Adrenal gland (tissue), 12 donors: ENCODE data around the gene GANC. TPM values are rescaled to one million over a fixed set of nuclear protein-coding genes. Genes with fewer than 3 reads are reported as not detected.
"Not testable (repeated sequence)": the region's sequence is repeated elsewhere in the genome, so short reads cannot be mapped to it uniquely, and the experiment has no call there.

Source experiments
- DNase-seq, 7 donors: peaks; one replicate each; pipeline ENCODE4 v3.0.0-alpha.2; 2019 to 2020
- H3K27ac ChIP-seq, 5 donors: fragments of 200-600 bp; sonication (generic) in 4 of 5; 1 replicate in 3 of 5; 2 replicates in 2 of 5; pipeline versions ENCODE4 v1.5.1 to v1.8.0; 2016 to 2020; ENCODE audit warnings: mild to moderate bottlenecking in 1 of 5
- H3K27me3 ChIP-seq: fragments of 200-600 bp; 2 replicates; pipeline ENCODE4 v1.8.0; 2021
- H3K36me3 ChIP-seq, 2 donors: fragments of 200-600 bp; replicated peaks in 1 of 2; 1 replicate in 1 of 2; 2 replicates in 1 of 2; pipeline versions ENCODE4 v1.5.1 to v1.8.0; 2018 to 2022
- H3K4me1 ChIP-seq, 2 donors: fragments of 200-600 bp; replicated peaks in 1 of 2; 1 replicate in 1 of 2; 2 replicates in 1 of 2; pipeline versions ENCODE4 v1.5.1 to v1.8.0; 2018 to 2021
- H3K4me3 ChIP-seq, 4 donors: fragments of 200-600 bp; sonication (generic) in 3 of 4; one replicate each; pipeline ENCODE4 v1.5.1; 2016 to 2018
- H3K9me3 ChIP-seq, 3 donors: fragments of 200-600 bp; sonication (generic) in 1 of 3; replicated peaks in 1 of 3; 1 replicate in 2 of 3; 2 replicates in 1 of 3; pipeline versions ENCODE4 v1.5.1 to v1.8.0; 2016 to 2021
- CTCF ChIP-seq, 6 experiments: fragments of 450-650 bp in 4 of 6; fragments of 200-600 bp in 2 of 6; sonication (generic) in 1 of 6; IDR thresholded peaks; 1 replicate in 5 of 6; 2 replicates in 1 of 6; pipeline versions ENCODE4 v1.5.1 to v1.8.0; 2016 to 2021; ENCODE audit warnings: antibody characterized with exemption in 6 of 6, mild to moderate bottlenecking in 2 of 6, moderate library complexity in 1 of 6
- POLR2A ChIP-seq, 2 donors: fragments of 450-650 bp; IDR thresholded peaks; one replicate each; pipeline ENCODE4 v1.6.1; 2017; ENCODE audit warnings: antibody characterized with exemption in 2 of 2, mild to moderate bottlenecking in 2 of 2, moderate library complexity in 1 of 2
- WGBS, 4 donors: extraction: QIAGEN DNeasy Blood & Tissue Kit in 2 of 4; methylation state at CpG; one replicate each; pipeline versions ENCODE4 v1.1.5 to v1.1.7; 2013 to 2017; 5-methylcytosine and 5-hydroxymethylcytosine counted together
- intact Hi-C, 2 donors: fragments of 100-400 bp; cut with DNase I; formaldehyde crosslinking; loops; one replicate each; pipeline versions ENCODE4 v1.14.1 to v1.15.0; 2022 to 2023
- polyA plus RNA-seq, 3 donors: library from polyadenylated mRNA; stranded (reverse); fragments of 200-250 nt in 2 of 3; fragments of 350-450 nt in 1 of 3; fragmentation: Illumina TruSeq in 1 of 3; extraction: RNeasy Lipid Tissue Mini Kit (QIAGEN cat#74804) in 1 of 3; gene quantifications; one replicate each; pipeline ENCODE4 v1.2.3, GENCODE V29; 2013 to 2014
- total RNA-seq, 9 donors: library from RNA; depleted of rRNA in 4 of 9; stranded (reverse); fragments of >200 nt in 4 of 9; fragments of 120-200 nt in 1 of 9; fragmentation: NEBNext Ultra II Directional in 1 of 9; extraction: Animal tissue kit (Norgen Biotek cat#: 25700) in 1 of 9; gene quantifications; one replicate each; pipeline versions ENCODE4 v1.1.0 to v1.2.4, GENCODE V29; 2013 to 2023
- donor health status: healthy with polysubstance abuse.
- donor health status: Bipolar disorder and iron deficiency.
- donor health status: DM: yes; HTN: yes; CAD: no.
- donor health status: DM: no; HTN: no; CAD: no.
- donor health status: DM: no; HTN: no; CAD: no.
- donor health status: DM: yes; HTN: yes; CAD: no.

The GANC gene
- total and polyA plus RNA-seq, 12 donors: 8.5 to 37.2 (median 18.5) TPM

GRCh38 chr15:42335074-42335473, 62.1 kb downstream of the GANC start:
- Histone ChIP-seq H3K4me1 (no peaks in the 10 kb centered on the region), H3K27me3 (no peaks in the 10 kb centered on the region), H3K27ac (no peak overlapping the region), H3K4me3 (no peak overlapping the region), H3K9me3 (peaks cover 0 to 9% (median 0%) of the 10 kb centered on the region in 3 donors), H3K36me3 (no peaks in the 10 kb centered on the region)
- DNase-seq: no peak
- intact Hi-C loops: no loop called here
- TF ChIP-seq CTCF (IDR thresholded peaks at IDR 0.05): no peak
- TF ChIP-seq POLR2A (IDR thresholded peaks at IDR 0.05): no peak
- 91 to 100% (median 97%) methylated on average over 2 of the region's 2 CpGs for WGBS, 4 donors

- H3K27ac ChIP-seq, intact Hi-C loops, H3K4me1 ChIP-seq, DNase-seq, H3K36me3 ChIP-seq, H3K9me3 ChIP-seq, H3K27me3 ChIP-seq, H3K4me3 ChIP-seq: not testable (repeated sequence)
- WGBS, 4 donors: 93 to 96% (median 94%) methylated on average over 1 of the region's 1 CpG
These were observed 63.6 kb downstream of the GANC start for GRCh38 chr15:42336650-42337049.

GRCh38 chr15:42337104-42337503, 64.1 kb downstream of the GANC start:
- WGBS, 4 donors: 97 to 100% (median 99%) methylated on average over 3 of the region's 3 CpGs
- not testable (repeated sequence) for H3K36me3 ChIP-seq

GRCh38 chr15:42338500-42338899, 65.5 kb downstream of the GANC start:
- peaks cover 0 to 9% (median 0%) of the 10 kb centered on the region in 3 donors for H3K9me3 ChIP-seq
- intact Hi-C loops: no loop called here
- H3K27me3 ChIP-seq: no peaks in the 10 kb centered on the region
- H3K36me3 ChIP-seq: peaks cover 0 to 9% of the 10 kb centered on the region in 2 donors
- H3K27ac ChIP-seq: no peak overlapping the region
- WGBS, 4 donors: 51 to 64% (median 62%) methylated on average over 2 of the region's 2 CpGs
- DNase-seq: no peak
- no peaks in the 10 kb centered on the region for H3K4me1 ChIP-seq
- no peak overlapping the region for H3K4me3 ChIP-seq
- TF ChIP-seq CTCF (IDR thresholded peaks at IDR 0.05) (no peak), POLR2A (IDR thresholded peaks at IDR 0.05) (no peak)

More at GRCh38 chr15:42337104-42337503, 64.1 kb downstream of the GANC start:
- H3K9me3 ChIP-seq, H3K4me1 ChIP-seq, H3K27me3 ChIP-seq, H3K4me3 ChIP-seq, H3K27ac ChIP-seq, intact Hi-C loops, DNase-seq: not testable (repeated sequence)

- Histone ChIP-seq H3K27ac (no peak overlapping the region), H3K36me3 (peaks cover 0 to 18% of the 10 kb centered on the region in 2 donors), H3K4me3 (no peak overlapping the region), H3K27me3 (no peaks in the 10 kb centered on the region), H3K4me1 (no peaks in the 10 kb centered on the region), H3K9me3 (no peaks in the 10 kb centered on the region)
- TF ChIP-seq CTCF (IDR thresholded peaks at IDR 0.05): no peak
- no peak for TF ChIP-seq POLR2A (IDR thresholded peaks at IDR 0.05)
- no peak for DNase-seq
- 86 to 95% (median 92%) methylated on average over 6 of the region's 6 CpGs for WGBS, 4 donors
- intact Hi-C loops: no loop called here
These were observed 70.7 kb downstream of the GANC start for GRCh38 chr15:42343596-42344232.
